Subcutaneous adipose tissue (tissue), 4 donors: Measurements from ENCODE around the gene CDC25B. TPM values are rescaled to one million over a fixed set of nuclear protein-coding genes. Genes with fewer than 3 reads are reported as not detected.

Experiments
- CTCF ChIP-seq: fragments of 450-650 bp; IDR thresholded peaks from one replicate; pipeline ENCODE4 v1.5.1; 2016; ENCODE audit warnings: low read depth, mild to moderate bottlenecking, control low read depth, antibody characterized with exemption, moderate library complexity
- total RNA-seq, 4 donors: library from RNA; depleted of rRNA; stranded (reverse); fragments of >200 nt; gene quantifications; one replicate each; pipeline ENCODE4 v1.1.0, GENCODE V29; 2016

Gene CDC25B
- total RNA-seq, 4 donors from 2014 or later, result 14.7 to 25.6 (median 19.2) TPM

GRCh38 chr20:3797592-3798372, 1.7 kb downstream of the CDC25B start:
- no peak for TF ChIP-seq CTCF

GRCh38 chr20:3798373-3798768, 2.3 kb downstream of the CDC25B start:
- no peak for TF ChIP-seq CTCF

GRCh38 chr20:3798908-3799248, 2.8 kb downstream of the CDC25B start:
- TF ChIP-seq CTCF, result no peak

- TF ChIP-seq CTCF, result no peak
Measured at GRCh38 chr20:3800256-3800877, 4.3 kb downstream of the CDC25B start.

GRCh38 chr20:3800878-3801260, 4.8 kb downstream of the CDC25B start:
- TF ChIP-seq CTCF, result no peak

GRCh38 chr20:3801299-3801698, 5.2 kb downstream of the CDC25B start:
- no peak for TF ChIP-seq CTCF

- no peak for TF ChIP-seq CTCF
Measured at GRCh38 chr20:3801846-3802245, 5.7 kb downstream of the CDC25B start.
